ENCODE results near the gene KPNA5. TPM values are rescaled to one million over a fixed set of nuclear protein-coding genes. Genes with fewer than 3 reads are reported as not detected.
A peak's percentile ranks its signal among the peaks of the same experiment; 100 is the strongest.

Gene KPNA5
- total RNA-seq, 1 experiment from 2014 or later: 10.5 TPM

- H3K4ac ChIP-seq (ENCODE audit: low read depth, low read length): no peak overlapping the region
- H3K4me2 ChIP-seq (ENCODE audit: insufficient read depth, insufficient read length, low read length): peak overlapping the region; percentile 82
- no peak overlapping the region for H2BK120ac ChIP-seq (ENCODE audit: low read depth, low read length, poor library complexity, severe bottlenecking)
- Mint-ChIP-seq H3K9me3 (peaks cover 0 to 3% of the 10 kb centered on the region in 2 experiments; a peak in 1 of 5 replicates), H3K36me3 (ENCODE audit: insufficient read depth in 1 of 3, low read depth in 3 of 3) (peaks cover 0 to 5% (median 3%) of the 10 kb centered on the region in 3 experiments; a peak in 3 of 7 replicates), H3K27ac (no peak overlapping the region), H3K4me1 (peaks cover 16% of the 10 kb centered on the region in 2 experiments), H3K4me3 (peak overlapping the region; percentile 97 to 99), H3K27me3 (ENCODE audit: low read depth) (no peaks in the 10 kb centered on the region)
- no peaks in the 10 kb centered on the region for H4K20me1 ChIP-seq (ENCODE audit: control insufficient read depth, insufficient read depth, insufficient read length)
- no peak overlapping the region for H4K5ac ChIP-seq (ENCODE audit: insufficient read length, low read depth, low read length)
- H2AK5ac ChIP-seq (ENCODE audit: insufficient read length, low read length): no peak overlapping the region
- H3K9me3 ChIP-seq (ENCODE audit: control insufficient read depth, low read depth, low read length): no peaks in the 10 kb centered on the region
- H2BK15ac ChIP-seq (ENCODE audit: low read depth, low read length): no peak overlapping the region
- no CpG with 5 or more reads among the region's 3 CpGs for WGBS (ENCODE audit: extremely low coverage, insufficient read length, low lambda C conversion rate)
- no peak overlapping the region for H4K8ac ChIP-seq (replicated peaks; ENCODE audit: insufficient read length, low read depth, low read length)
- H3K27ac ChIP-seq (ENCODE audit: insufficient read length, low read depth, low read length): no peak overlapping the region
- H3K23ac ChIP-seq (ENCODE audit: insufficient read length, low read depth, low read length): no peak overlapping the region
- no peak overlapping the region for H4K91ac ChIP-seq (ENCODE audit: insufficient read length, low read depth, low read length)
- no peak for DNase-seq
- TF ChIP-seq, protein P1, sequence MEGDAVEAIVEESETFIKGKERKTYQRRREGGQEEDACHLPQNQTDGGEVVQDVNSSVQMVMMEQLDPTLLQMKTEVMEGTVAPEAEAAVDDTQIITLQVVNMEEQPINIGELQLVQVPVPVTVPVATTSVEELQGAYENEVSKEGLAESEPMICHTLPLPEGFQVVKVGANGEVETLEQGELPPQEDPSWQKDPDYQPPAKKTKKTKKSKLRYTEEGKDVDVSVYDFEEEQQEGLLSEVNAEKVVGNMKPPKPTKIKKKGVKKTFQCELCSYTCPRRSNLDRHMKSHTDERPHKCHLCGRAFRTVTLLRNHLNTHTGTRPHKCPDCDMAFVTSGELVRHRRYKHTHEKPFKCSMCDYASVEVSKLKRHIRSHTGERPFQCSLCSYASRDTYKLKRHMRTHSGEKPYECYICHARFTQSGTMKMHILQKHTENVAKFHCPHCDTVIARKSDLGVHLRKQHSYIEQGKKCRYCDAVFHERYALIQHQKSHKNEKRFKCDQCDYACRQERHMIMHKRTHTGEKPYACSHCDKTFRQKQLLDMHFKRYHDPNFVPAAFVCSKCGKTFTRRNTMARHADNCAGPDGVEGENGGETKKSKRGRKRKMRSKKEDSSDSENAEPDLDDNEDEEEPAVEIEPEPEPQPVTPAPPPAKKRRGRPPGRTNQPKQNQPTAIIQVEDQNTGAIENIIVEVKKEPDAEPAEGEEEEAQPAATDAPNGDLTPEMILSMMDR (conservative IDR thresholded peaks at IDR 0.05): no peak
- H3K14ac ChIP-seq (ENCODE audit: insufficient read depth, low read length): no peak overlapping the region
- H2AFZ ChIP-seq (ENCODE audit: low read length): no peak overlapping the region
- no peaks in the 10 kb centered on the region for H3K4me1 ChIP-seq (ENCODE audit: insufficient read depth, low read length)
- no peak overlapping the region for H2BK20ac ChIP-seq (ENCODE audit: low read depth, low read length, poor library complexity, severe bottlenecking)
- H3K79me1 ChIP-seq (ENCODE audit: insufficient read depth, low read depth, low read length, poor library complexity, severe bottlenecking): peaks cover 7% of the 10 kb centered on the region
- peaks cover 6% of the 10 kb centered on the region; the same call in 1 of the 2 replicates for H3K79me2 ChIP-seq (ENCODE audit: insufficient read depth, low read length)
- no peak overlapping the region for H3T11ph ChIP-seq (ENCODE audit: low read length)
- H3K18ac ChIP-seq (ENCODE audit: insufficient read length, low read depth, low read length): no peak overlapping the region
- H3K23me2 ChIP-seq (ENCODE audit: insufficient read length, low read depth, low read length, poor library complexity, severe bottlenecking): peaks cover 5% of the 10 kb centered on the region
- peak overlapping the region; percentile 54 for H3K9ac ChIP-seq (ENCODE audit: extremely low read depth, insufficient read length, low read length)
- H2BK12ac ChIP-seq (ENCODE audit: insufficient read length, low read depth, low read length): no peak overlapping the region
- no peak overlapping the region for H2BK5ac ChIP-seq (ENCODE audit: insufficient read length, low read length)
- no peak overlapping the region for H3K56ac ChIP-seq (ENCODE audit: insufficient read length, low read depth, low read length)
- no peaks in the 10 kb centered on the region for H3K27me3 ChIP-seq (ENCODE audit: insufficient read depth, low read length)
These were observed 13.4 kb upstream of the KPNA5 start for GRCh38 chr6:116667623-116668022.

Measured in H9 (cell line).